Vagina (tissue), 2 donors: ENCODE measurements around the gene TPSAB1.

Experiments used
- CTCF ChIP-seq, 3 experiments: fragments of 450-650 bp in 2 of 3; fragments of 200-600 bp in 1 of 3; sonication (generic) in 1 of 3; IDR thresholded peaks; one replicate each; pipeline ENCODE4 v1.5.1; 2017 to 2019; ENCODE audit warnings: antibody characterized with exemption in 3 of 3, mild to moderate bottlenecking in 2 of 3, moderate library complexity in 2 of 3
- POLR2A ChIP-seq, 2 donors: fragments of 450-650 bp; IDR thresholded peaks; one replicate each; pipeline ENCODE4 v1.6.1; 2017; ENCODE audit warnings: antibody characterized with exemption in 2 of 2, mild to moderate bottlenecking in 2 of 2, moderate library complexity in 2 of 2
- POLR2AphosphoS5 ChIP-seq, 2 donors: sonication (generic); formaldehyde crosslinking; IDR thresholded peaks; one replicate each; pipeline ENCODE4 v1.9.0; 2017; ENCODE audit warnings: antibody characterized with exemption in 2 of 2, mild to moderate bottlenecking in 2 of 2, low read depth in 1 of 2; ENCODE audit not compliant: insufficient read depth in 1 of 2

- TF ChIP-seq POLR2A (IDR thresholded peaks at IDR 0.05) (no peak), CTCF (IDR thresholded peaks at IDR 0.05) (no peak), POLR2AphosphoS5 (IDR thresholded peaks at IDR 0.05; ENCODE audit: insufficient read depth in 1 of 2, low read depth in 1 of 2) (no peak)
Measured at GRCh38 chr16:1288813-1289476, 48.4 kb downstream of the TPSAB1 start.
